SU-DHL-6 (cell line): ENCODE measurements around the gene ACAD11.

ENCODE experiments used
- EZH2phosphoT487 ChIP-seq: fragments of 200-600 bp; sonication (generic), shearing (Covaris generic); conservative IDR thresholded peaks from 2 replicates; pipeline ENCODE4 v1.6.1; 2018; ENCODE audit warnings: mild to moderate bottlenecking, antibody characterized with exemption, low read length, moderate library complexity, mixed read lengths
- TF ChIP-seq, protein P1 (sequence below): fragments of 200-600 bp; sonication (generic); IDR thresholded peaks from one replicate; pipeline ENCODE4 v1.5.1; 2017; ENCODE audit warnings: antibody characterized with exemption, mild to moderate bottlenecking, low read length, moderate library complexity; ENCODE audit not compliant: insufficient read depth, poor library complexity, severe bottlenecking

DNA sequence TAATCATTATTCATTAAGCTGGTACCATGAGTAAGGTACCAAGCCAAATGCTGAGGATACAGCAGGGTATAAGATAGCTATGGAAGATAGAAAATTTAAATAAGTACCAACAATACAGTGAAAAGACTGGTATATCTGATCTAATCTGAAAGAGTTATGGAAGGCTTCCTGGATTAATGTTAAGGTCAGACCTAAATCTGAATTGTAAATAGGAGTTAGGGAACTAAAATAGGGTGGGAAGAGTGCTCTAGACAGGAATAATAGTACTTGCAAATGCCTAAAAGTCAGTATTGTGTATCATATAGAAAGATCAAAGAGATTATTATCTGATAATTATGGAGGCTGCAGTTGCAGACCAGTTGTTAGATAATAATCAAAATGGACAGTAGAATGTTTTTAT lies 65.1 kb downstream of the ACAD11 start:
- TF ChIP-seq, protein P1, sequence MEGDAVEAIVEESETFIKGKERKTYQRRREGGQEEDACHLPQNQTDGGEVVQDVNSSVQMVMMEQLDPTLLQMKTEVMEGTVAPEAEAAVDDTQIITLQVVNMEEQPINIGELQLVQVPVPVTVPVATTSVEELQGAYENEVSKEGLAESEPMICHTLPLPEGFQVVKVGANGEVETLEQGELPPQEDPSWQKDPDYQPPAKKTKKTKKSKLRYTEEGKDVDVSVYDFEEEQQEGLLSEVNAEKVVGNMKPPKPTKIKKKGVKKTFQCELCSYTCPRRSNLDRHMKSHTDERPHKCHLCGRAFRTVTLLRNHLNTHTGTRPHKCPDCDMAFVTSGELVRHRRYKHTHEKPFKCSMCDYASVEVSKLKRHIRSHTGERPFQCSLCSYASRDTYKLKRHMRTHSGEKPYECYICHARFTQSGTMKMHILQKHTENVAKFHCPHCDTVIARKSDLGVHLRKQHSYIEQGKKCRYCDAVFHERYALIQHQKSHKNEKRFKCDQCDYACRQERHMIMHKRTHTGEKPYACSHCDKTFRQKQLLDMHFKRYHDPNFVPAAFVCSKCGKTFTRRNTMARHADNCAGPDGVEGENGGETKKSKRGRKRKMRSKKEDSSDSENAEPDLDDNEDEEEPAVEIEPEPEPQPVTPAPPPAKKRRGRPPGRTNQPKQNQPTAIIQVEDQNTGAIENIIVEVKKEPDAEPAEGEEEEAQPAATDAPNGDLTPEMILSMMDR, result no peak
- no peak for TF ChIP-seq EZH2phosphoT487
